DOHH2 (cell line): ENCODE measurements around the gene FRRS1.

Source experiments
- CTCF ChIP-seq: fragments of 200-600 bp; sonication (generic); IDR thresholded peaks from one replicate; pipeline ENCODE4 v1.5.1; 2014; ENCODE audit warnings: antibody characterized with exemption, mild to moderate bottlenecking, low read depth, low read length; ENCODE audit not compliant: poor library complexity, severe bottlenecking
- EZH2phosphoT487 ChIP-seq: fragments of 200-600 bp; sonication (generic); IDR thresholded peaks from 2 replicates; pipeline ENCODE4 v1.6.1; 2017; ENCODE audit warnings: borderline replicate concordance, mild to moderate bottlenecking, antibody characterized with exemption, low read length, moderate library complexity, mixed read lengths

- TF ChIP-seq CTCF (no peak), EZH2phosphoT487 (no peak)
Observed at GRCh38 chr1:99717005-99717404, 49.4 kb downstream of the FRRS1 start.
